Stimulated activated CD4-positive, alpha-beta T cell treated with anti-CD3 and anti-CD28 coated beads, Interleukin-1b, Interleukin-23, amount 100 ng/mL, for 48 hours (primary cell): Measurements from ENCODE around the gene FXYD1.

Experiments
- DNase-seq: peaks from one replicate; pipeline ENCODE4 v3.0.0-alpha.2; 2020

The FXYD1 gene

DNA sequence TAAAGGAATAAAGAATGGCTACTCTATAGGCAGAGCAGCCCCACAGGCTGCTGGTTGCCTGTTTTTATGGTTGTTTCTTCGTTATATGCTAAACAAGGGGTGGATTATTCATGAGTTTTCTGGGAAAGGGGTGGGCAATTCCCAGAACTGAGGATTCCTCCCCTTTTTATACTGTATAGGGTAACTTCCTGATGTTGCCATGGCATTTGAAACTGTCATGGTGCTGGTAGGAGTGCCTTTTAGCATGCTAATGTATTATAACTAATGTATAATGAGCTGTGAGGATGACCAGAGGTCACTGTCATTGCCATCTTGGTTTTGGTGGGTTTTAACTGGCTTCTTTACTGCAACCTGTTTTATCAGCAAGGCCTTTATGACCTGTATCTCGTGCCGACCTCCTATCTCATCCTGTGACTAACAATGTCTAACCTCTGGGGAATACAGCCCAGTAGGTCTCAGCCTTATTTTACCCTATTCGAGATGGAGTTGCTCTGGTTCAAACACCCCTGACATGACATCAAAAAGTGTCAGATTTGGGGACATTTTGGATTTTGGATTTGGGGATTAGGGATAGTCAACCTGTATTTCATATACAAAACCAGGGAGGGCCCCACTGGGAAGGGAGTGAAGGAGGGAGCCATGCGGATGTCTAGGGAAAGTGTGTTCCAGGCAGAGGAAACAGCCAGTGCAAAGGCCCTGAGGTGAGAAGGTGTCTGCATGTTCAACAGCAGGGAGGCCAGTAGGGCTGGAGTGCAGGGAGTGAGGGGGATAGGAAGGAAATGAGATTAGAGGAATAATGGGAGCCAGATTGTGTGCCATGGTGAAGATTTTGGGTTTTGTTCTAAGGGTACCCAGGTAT lies 26.8 kb downstream of the FXYD1 start:
- no peak for DNase-seq

DNA sequence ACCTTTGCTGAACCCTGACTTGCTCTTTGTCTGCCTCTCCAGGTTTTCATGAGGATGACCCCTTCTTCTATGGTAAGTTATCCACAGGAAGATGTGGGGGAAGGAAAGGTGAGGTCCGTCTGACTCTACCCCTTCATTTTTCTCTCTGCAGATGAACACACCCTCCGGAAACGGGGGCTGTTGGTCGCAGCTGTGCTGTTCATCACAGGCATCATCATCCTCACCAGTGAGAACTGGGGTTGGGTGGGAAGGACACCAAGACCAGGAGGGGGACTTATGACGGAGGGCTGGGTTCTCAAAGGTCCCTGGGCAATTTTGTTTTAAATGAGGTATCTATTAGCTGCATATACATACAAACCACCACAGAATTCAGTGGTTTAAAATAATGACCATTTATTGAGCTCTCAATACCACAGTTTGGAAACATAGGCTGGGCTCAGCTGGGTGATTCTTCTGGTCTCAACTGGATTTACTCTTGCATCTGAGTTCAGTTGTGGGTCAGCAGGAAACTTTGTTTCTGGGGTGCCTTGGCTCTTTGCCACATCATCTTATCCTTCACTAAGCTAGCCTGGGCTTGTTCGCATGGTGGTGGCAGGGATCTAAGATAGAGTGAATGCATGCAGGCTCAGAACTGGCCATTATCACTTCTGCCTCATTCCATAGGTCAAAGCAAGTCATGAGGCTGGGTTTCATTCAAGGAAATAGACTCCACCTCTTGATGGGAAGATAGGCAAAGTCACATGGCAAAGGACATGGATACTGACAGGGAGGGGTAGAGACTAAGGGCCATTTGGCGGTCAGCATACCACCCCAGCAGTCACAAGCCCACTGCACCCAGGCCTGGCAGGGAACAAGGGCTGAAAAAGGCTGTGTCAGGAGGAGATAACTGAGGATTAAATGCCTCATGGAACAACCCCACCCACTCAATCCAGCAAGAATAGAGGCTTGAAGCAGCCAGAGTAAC lies 27.8 kb downstream of the FXYD1 start:
- no peak for DNase-seq

DNA sequence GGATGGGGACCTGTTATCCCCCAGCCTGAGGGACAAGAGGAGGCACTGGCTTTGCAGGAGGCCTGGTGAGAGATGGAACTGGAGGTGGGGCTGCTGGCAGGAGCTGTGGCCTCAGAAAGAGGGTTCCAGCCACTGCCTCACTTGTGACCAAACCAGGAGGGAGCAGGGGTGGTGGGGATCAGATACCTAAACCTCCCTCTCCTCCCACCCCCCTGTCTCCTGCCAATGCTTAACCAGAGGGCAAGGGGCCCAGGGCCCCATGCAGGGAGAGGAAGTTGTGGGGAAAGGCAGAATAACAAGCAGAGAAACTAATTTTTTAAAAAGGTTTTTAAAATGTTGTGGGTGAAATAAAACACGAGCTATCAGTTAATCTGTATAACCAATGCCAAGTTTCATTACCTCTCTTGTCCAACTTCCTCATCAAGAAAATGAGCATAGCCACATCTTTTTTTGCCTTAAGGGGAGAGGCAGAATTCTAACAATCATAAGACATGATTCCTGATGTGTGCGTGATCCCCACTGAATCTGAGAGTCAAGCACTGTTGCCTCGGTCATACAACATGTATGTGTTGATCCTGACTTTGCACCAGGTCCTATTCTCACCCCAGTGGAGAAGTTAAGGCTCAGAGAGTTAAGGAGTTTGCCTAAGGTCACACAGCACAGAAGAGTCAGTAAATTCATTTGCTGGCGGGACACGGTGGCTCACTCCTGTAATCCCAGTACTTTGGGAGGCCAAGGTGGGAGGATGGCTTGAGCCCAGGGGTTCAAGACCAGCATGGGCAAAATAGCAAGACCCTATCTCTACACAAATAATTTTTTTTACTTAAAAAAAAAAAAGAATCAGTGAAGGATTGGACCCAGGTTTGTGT lies 28.9 kb downstream of the FXYD1 start:
- no peak for DNase-seq

DNA sequence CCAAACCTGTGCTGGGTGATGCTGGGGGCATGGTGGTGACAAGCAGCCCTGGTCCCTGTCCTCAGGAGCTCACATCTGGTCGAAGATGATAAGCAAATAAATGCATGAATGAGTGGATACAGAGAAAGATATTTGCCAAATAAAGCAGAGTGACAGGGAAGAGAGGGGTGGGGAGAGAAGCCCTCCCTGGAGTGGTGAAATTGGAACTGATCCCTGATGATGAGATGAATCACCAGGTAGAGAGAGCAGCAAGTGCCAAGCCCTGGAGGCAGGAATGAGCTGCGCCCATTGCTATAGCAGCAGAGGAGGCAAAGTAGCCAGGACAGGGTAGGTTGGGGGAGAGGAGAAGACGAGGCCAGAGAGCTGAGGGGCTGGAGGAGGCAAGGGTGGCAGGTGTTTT lies 29.6 kb downstream of the FXYD1 start:
- DNase-seq = no peak

DNA sequence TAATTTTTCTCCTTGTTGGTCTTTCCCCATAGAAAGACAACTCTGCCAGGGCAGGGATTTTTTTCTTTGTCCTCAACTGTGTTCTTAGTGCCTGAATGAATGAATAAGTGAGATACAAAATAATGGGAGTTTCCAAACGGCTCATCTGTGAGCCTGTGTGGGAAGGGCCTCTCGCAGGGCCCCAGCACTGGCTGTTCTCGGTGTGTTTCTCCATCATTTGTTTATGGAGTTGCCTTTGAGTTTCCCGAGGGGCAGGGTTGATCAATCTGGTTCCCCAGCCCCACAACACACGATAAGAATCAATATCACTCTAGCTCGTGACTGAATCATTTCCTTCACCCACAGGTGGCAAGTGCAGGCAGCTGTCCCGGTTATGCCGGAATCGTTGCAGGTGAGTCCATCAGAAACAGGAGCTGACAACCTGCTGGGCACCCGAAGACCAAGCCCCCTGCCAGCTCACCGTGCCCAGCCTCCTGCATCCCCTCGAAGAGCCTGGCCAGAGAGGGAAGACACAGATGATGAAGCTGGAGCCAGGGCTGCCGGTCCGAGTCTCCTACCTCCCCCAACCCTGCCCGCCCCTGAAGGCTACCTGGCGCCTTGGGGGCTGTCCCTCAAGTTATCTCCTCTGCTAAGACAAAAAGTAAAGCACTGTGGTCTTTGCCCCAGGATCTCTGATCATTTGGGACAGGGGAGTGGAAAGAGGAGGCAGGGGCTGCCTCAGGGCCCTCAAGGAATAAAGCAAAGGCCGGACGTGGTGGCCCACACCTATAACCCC lies 30.8 kb downstream of the FXYD1 start:
- DNase-seq = no peak

DNA sequence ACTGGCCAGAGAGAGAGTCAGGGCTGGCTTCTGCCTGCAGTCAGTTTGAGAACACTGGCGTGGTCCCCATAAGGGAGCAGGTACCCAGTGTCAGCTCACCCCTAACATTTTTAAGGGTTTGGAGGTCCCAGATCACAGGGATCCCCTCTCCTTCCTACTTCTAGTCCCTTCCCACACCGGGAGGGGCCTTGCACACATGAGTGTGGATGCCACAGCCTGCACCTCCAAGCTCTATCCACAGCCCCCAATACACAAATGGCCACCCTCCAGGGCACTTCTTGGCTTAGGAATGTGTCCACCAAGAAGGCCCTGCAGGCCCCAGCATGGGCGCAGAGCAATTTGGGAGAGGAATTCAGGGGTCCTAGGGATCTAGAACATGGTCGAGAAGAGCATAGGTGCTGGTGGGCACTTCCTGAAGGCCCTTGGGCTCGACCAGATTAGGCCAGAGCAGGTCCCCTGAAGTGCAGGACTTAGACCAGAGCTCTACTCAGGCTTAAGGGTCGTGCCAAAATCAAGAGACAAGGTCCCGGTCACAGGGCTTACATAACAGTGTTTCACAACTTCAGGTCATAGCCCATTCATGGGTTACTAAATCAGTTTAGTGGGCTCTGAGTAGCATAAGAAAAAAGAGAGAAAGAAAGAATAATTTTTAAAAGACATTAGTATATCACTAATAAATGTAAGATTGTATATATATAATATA lies 31.9 kb downstream of the FXYD1 start:
- DNase-seq = no peak

DNA sequence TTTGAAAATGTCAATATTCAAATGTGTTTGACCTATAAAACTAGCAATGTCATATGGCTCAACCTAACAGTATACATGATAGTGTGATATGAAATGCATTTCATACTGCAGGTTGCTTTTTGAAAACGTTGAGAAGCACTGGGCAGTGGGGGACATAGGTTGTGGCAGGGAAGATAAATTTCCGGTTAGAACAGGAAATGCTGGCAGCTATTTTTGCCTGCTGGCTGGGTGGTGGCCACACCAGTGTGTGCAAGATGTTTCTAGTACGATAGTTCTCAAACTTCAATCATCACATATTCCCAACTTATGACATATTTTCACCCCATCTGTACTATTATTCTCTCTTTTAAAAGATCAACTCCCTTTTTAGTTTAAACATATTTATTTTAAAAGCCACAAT lies 33.1 kb downstream of the FXYD1 start:
- DNase-seq = no peak

DNA sequence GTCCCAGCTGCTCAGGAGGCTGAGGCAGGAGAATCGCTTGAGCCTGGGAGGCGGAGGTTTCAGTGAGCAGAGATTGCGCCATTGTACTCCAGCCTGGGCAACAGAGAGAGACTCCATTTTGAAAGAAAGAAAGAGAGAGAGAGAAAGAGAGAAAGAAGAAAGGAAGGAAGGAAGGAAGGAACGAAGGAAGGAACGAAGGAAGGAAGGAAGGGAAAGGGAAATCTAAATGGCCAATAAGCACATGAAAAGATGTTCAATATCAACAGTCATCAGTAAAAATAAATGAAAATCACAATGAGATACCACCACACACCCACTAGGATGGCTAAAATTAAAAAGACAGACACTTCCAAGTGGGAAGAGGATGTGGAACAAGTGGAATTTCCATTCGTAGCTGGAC lies 35.6 kb downstream of the FXYD1 start:
- no peak for DNase-seq

DNA sequence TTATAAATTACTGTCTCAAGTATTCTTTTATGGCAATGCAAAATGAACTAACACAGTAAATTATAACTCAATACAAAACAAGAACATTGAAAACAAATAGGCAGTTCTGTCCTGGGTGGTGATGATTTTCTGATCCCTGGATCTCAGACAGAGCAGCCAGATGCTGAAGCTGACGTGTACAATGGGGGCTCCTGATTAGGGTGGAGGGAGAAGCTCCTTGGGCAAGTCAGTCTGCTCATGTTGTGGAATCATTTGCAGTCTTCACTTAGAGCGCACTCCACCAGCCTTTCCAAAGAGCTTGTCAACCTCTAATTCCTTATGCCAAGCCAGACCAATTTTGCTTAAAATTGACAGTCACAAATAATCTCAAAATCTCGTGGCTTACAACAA lies 37.6 kb downstream of the FXYD1 start:
- DNase-seq = no peak

DNA sequence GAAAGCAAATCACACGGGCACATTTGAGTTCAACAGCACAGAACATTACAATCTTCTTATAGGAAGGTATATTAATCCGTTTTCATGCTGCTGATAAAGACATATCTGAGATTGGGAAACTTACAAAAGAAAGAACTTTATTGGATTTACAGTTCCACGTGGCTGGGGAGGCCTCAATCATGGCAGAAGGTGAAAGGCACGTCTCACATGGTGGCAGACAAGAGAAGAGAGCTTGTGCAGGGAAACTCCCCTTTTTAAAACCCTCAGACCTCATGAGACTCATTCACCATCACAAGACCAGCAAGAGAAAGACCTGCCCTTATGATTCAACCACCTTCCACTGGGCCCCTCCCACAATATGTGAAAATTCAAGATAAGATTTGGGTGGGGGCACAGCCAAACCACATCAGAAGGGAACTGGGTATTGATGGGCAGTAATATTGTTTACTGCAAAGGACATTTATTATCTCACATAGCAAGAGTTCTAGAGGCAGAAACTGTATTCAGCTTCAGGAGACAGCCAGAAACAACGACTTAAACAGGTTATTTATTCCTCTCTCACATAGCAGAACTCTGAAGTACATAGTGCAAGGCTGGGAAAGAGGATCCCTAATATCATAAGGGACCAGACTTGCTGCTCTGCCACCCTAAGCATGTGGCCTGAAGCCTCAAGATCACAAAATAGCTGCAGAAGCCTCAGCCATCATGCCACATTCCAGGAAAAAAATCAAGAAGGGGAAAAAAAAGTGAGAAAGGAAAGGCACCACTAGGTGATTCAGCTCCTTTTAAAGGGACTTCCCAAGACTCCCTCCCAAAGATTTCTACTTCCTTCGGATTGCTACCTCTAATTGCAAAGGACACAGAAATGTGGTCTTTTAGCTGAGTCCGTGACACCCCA lies 39.0 kb downstream of the FXYD1 start:
- no peak for DNase-seq

DNA sequence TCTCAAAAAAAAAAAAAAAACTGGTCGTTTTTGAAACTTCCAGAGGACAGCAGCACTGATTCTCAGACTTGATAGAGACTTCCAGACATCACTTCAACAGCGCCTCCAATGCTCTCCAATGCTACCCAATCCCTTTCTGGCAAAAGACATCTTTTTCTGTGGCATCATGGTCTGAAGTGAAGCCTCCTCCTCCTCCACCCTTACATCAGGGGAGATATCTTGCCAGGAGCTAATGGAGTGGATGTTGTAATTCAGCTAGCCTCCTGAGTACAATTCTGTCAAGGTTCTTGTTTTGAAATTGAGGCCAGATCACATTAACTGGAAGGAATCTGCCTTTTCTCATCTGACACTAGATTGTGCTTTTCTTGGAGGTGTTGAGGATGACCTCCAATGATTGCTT lies 40.1 kb downstream of the FXYD1 start:
- DNase-seq = no peak

DNA sequence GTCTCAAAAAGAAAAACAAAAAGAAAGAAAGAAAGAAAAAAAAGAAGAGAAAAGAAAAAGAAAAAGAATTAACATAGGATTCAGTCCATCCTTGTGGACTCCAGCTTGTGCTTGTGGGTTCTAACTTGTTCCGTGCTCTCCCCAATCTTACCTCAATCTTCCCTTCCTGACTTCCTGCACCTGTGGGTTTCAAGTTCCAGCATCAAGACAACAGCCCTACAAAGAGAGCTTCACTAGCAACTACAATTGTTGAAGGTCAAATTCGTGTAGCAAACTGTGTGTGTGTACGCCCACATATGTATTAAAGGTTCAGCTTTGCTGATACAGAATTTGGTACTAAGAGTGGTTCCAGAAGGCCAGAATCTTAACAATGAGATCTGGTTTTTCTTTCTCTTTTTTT lies 41.2 kb downstream of the FXYD1 start:
- no peak for DNase-seq

DNA sequence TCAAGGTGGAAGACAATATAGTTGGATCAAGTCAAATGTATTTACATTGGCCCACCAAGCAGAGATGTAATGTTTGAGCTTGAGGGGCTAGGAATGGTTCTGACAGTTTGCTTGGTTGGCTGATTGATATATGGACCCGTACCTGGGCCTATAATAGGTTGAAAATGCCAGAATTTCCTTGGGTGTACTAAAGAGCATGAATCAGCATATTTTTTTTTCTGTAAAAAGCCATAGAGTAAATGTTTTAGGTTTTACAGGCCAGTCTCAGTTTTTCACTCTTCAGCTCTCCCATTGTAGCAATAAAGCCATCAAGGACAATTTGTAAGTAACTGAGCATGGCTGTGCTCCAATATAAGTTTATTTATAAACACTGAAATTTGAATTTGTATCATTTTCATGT lies 42.8 kb downstream of the FXYD1 start:
- DNase-seq = no peak

DNA sequence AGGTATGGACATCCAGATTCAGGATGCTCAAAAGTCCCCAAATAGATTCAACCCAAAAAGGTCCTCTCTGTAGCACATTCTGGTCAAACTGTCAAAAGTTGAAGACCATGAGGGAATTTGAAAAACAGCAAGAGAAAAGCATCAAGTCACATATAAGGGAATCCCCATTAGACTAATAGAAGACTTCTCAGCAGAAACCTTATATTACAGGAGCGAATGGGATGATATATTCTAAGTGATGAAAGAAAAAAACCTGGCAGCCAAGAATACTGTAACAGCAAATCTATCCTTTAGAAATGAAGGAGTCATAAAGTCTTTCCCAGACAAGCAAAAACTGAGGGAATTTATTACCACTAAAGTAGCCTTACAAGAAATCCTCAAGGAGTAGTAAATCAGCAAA lies 45.6 kb downstream of the FXYD1 start:
- no peak for DNase-seq

DNA sequence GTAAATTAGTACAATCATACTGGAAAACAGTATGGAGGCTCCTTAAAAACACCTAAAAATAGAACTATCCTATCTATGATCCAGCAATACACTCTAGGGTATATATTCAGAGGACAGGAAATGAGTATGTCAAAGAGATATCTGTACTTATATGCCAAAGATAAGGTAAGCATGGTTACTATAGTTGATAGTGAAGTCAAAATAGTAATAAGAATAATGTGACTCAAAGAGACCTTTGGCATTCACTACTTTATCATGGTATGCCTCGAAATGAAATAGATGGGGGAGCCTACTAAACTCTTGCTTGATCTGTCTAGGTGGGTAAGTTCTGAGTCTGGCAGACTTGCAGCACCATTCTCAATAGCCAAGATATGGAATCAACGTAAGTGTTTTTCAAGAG lies 46.3 kb downstream of the FXYD1 start:
- no peak for DNase-seq
